ENCODE results near the gene ZNF540. TPM values are rescaled to one million over a fixed set of nuclear protein-coding genes. Genes with fewer than 3 reads are reported as not detected.

Gene ZNF540
- total RNA-seq = 1 to 10 TPM in 2 of 4 donors, under 1 TPM in 1, not detected in 1; 0.40 to 3.4 (median 3.3) TPM

- peak; percentile 77 to 88 (median 79) for TF ChIP-seq POLR2AphosphoS5 (IDR thresholded peaks at IDR 0.05)
- TF ChIP-seq POLR2A (IDR thresholded peaks at IDR 0.05) = peak; percentile 58
- no peak for TF ChIP-seq CTCF (IDR thresholded peaks at IDR 0.05)
- no peak for TF ChIP-seq EP300 (IDR thresholded peaks at IDR 0.05; ENCODE audit: low read depth)
- peaks cover 10 to 17% of the 10 kb centered on the region in 2 donors for H3K9me3 ChIP-seq
- no peaks in the 10 kb centered on the region for H3K27me3 ChIP-seq
- DNase-seq = peak; percentile 95
- H3K27ac ChIP-seq = peak within 1 kb of the TSS; percentile 83 to 91 (median 88)
- H3K4me3 ChIP-seq = peak within 1 kb of the TSS; percentile 47 to 80 (median 64)
- in situ Hi-C loops (cut with MboI; ENCODE audit: low pct_ligation_motif_present in 1 of 4, low pct_unique_long_range_greater_than_20kb in 1 of 4, low sequenced_read_pairs in 3 of 4) (no loop called here), intact Hi-C loops (cut with DNase I; ENCODE audit: low total_unique reads) (no loop called here)
- peaks cover 5 to 20% (median 12%) of the 10 kb centered on the region in 4 donors for H3K4me1 ChIP-seq
- peaks cover 0 to 6% (median 0%) of the 10 kb centered on the region in 4 donors for H3K36me3 ChIP-seq
- 2% methylated on average over 50 of the region's 53 CpGs; no CpG with 5 or more reads in 1 of the 2 donors for WGBS, 2 donors (ENCODE audit: low coverage in 1 of 2)
Observed at GRCh38 chr19:37594304-37594981, at the start of gene ZNF540, which contains the start of gene ZNF571. TSS of gene ZNF540 (plus strand) at chr19:37594876. CDS start at chr19:37598448, 3,572 bp downstream. TSS of gene ZNF571 (minus strand) at chr19:37594792. CDS start at chr19:37586676, 8,116 bp downstream.

GRCh38 chr19:37551129-37551993 lies 43.3 kb upstream of the ZNF540 start:
- Histone ChIP-seq H3K9me3 (peaks cover 55 to 94% of the 10 kb centered on the region in 2 donors), H3K27me3 (no peaks in the 10 kb centered on the region), H3K4me3 (peak overlapping the region in 3 of 4 donors; percentile 22 to 52 (median 40)), H3K36me3 (no peaks in the 10 kb centered on the region), H3K4me1 (no peaks in the 10 kb centered on the region), H3K27ac (peak overlapping the region in 3 of 4 donors; percentile 42 to 47 (median 46))
- TF ChIP-seq CTCF (IDR thresholded peaks at IDR 0.05) = peak in 3 of 5 experiments; percentile 23 to 47 (median 30)
- no peak for TF ChIP-seq POLR2A (IDR thresholded peaks at IDR 0.05)
- in situ Hi-C loops (cut with MboI; ENCODE audit: low pct_ligation_motif_present in 1 of 4, low pct_unique_long_range_greater_than_20kb in 1 of 4, low sequenced_read_pairs in 3 of 4) = no loop called here
- DNase-seq = peak; percentile 42
- 32% methylated on average over 36 of the region's 65 CpGs; no CpG with 5 or more reads in 1 of the 2 donors for WGBS, 2 donors (ENCODE audit: low coverage in 1 of 2)
- intact Hi-C loops (cut with DNase I; ENCODE audit: low total_unique reads) = no loop called here

- no peak overlapping the region for H3K27ac ChIP-seq
- peaks cover 0 to 68% (median 34%) of the 10 kb centered on the region in 4 donors for H3K36me3 ChIP-seq
- peaks cover 95 to 100% of the 10 kb centered on the region in 2 donors for H3K9me3 ChIP-seq
- TF ChIP-seq POLR2AphosphoS5 (IDR thresholded peaks at IDR 0.05) (no peak), POLR2A (IDR thresholded peaks at IDR 0.05) (no peak), CTCF (IDR thresholded peaks at IDR 0.05) (no peak), EP300 (IDR thresholded peaks at IDR 0.05; ENCODE audit: low read depth) (no peak)
- in situ Hi-C loops (cut with MboI; ENCODE audit: low pct_ligation_motif_present in 1 of 4, low pct_unique_long_range_greater_than_20kb in 1 of 4, low sequenced_read_pairs in 3 of 4) = no loop called here
- 88 to 92% methylated on average over 3 of the region's 3 CpGs for WGBS, 2 donors (ENCODE audit: low coverage in 1 of 2)
- no peak overlapping the region for H3K4me3 ChIP-seq
- H3K27me3 ChIP-seq = no peaks in the 10 kb centered on the region
- no peak for DNase-seq
- H3K4me1 ChIP-seq = no peaks in the 10 kb centered on the region
- intact Hi-C loops (cut with DNase I; ENCODE audit: low total_unique reads) = no loop called here
Observed at GRCh38 chr19:37563518-37563917, 31.2 kb upstream of the ZNF540 start.
